ENCODE data around the gene ALKBH6. TPM values are rescaled to one million over a fixed set of nuclear protein-coding genes. Genes with fewer than 3 reads are reported as not detected.
"Not testable (repeated sequence)": the region's sequence is repeated elsewhere in the genome, so short reads cannot be mapped to it uniquely, and the experiment has no call there.

Gene ALKBH6
- total RNA-seq, 2 donors from 2014 or later, result 16.2 to 16.5 TPM

GRCh38 chr19:35987571-35987896 is 26.5 kb downstream of the ALKBH6 start:
- TF ChIP-seq CTCF (IDR thresholded peaks at IDR 0.05), result no peak
- no peaks in the 10 kb centered on the region for H3K9me3 ChIP-seq
- H3K36me3 ChIP-seq, result no peaks in the 10 kb centered on the region
- no peak for DNase-seq (ENCODE audit: low spot score)
- peaks cover 0 to 9% of the 10 kb centered on the region in 2 donors for H3K4me1 ChIP-seq
- H3K27ac ChIP-seq, result no peak overlapping the region
- no peaks in the 10 kb centered on the region for H3K27me3 ChIP-seq
- H3K4me3 ChIP-seq, result peak overlapping the region in 1 of 2 donors; percentile 43

DNA sequence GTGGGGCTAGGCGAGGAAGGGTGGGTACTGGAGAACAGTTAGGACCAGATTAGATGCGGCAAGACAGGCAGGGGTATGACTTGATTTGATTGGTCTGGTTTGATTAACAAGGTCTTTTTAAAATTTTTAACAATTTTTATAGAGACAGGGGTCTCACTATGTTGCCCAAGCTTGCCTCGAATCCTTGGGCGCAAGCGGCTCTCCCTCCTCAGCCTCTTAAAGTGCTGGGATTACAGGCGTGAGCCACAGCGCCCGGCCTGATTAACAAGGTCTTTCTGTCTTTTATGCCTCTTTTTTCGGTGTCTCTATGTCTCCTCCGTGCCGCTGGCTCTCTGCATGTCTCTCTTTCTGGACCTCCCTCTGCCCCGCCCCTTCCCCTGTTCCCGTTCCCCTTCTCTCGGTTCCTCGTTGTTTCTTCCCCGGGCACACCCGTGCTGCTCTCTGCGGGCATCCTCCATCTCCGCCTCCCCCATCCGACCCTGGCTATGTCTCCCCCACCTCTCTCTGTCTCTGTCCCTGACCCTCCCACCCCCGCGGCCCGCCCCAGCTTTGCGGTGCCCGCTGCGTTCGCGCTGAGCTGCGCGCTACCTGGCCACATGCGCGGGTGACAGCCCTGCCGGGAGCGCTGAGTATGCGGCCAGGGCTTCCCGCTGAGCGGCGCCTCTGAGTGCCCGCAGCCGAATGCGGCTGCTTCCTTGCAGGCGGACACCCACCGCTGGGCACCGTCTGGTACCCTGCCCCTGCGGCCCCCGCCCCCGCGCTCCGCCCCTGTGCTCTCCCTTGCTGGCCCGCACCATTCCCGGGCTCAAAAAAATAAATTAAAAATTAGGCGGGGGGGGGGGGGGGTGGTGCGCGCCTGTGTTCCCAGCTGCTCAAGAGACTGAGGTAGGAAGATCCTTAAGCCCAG is 27.1 kb downstream of the ALKBH6 start:
- Histone ChIP-seq H3K27ac (no peak overlapping the region), H3K36me3 (no peaks in the 10 kb centered on the region), H3K9me3 (no peaks in the 10 kb centered on the region), H3K4me1 (peaks cover 0 to 9% of the 10 kb centered on the region in 2 donors), H3K27me3 (no peaks in the 10 kb centered on the region), H3K4me3 (peak overlapping the region in 1 of 2 donors; percentile 43)
- no peak for TF ChIP-seq CTCF (IDR thresholded peaks at IDR 0.05)
- DNase-seq (ENCODE audit: low spot score), result no peak

DNA sequence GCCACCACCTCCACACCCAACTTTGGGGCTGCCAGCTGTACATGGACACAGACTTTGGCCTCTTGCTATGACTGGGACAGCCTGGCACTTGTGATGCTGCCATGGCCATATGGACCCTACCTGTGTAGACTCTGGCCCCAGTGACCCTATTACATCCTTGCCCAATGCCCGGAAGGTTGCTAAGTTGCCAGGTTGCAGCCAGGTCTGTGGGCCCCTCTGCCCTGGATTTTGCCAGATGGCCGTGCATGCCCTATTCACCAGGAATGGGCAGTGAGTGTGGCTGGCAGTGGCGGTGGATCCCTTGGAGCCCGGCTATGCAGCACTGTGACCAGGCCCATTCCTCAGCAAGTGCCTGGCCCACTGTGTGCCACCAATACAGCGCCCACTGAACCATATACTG is 27.9 kb downstream of the ALKBH6 start:
- no peak for TF ChIP-seq CTCF (IDR thresholded peaks at IDR 0.05)
- Histone ChIP-seq H3K27ac (no peak overlapping the region), H3K9me3 (no peaks in the 10 kb centered on the region), H3K4me1 (peaks cover 0 to 9% of the 10 kb centered on the region in 2 donors), H3K4me3 (no peak overlapping the region), H3K36me3 (no peaks in the 10 kb centered on the region), H3K27me3 (no peaks in the 10 kb centered on the region)
- DNase-seq (ENCODE audit: low spot score), result no peak

- peaks cover 0 to 9% of the 10 kb centered on the region in 2 donors for H3K4me1 ChIP-seq
- H3K27me3 ChIP-seq, result no peaks in the 10 kb centered on the region
- no peaks in the 10 kb centered on the region for H3K36me3 ChIP-seq
- H3K27ac ChIP-seq, result no peak overlapping the region
- no peak for DNase-seq (ENCODE audit: low spot score)
- no peak for TF ChIP-seq CTCF (IDR thresholded peaks at IDR 0.05)
- H3K9me3 ChIP-seq, result no peaks in the 10 kb centered on the region
- no peak overlapping the region for H3K4me3 ChIP-seq
Measured at GRCh38 chr19:35983177-35983576, 30.8 kb downstream of the ALKBH6 start.

GRCh38 chr19:35980997-35981396 is 33.0 kb downstream of the ALKBH6 start:
- not testable (repeated sequence) for H3K27ac ChIP-seq; H3K4me3 ChIP-seq; H3K36me3 ChIP-seq; H3K4me1 ChIP-seq; H3K9me3 ChIP-seq; H3K27me3 ChIP-seq; DNase-seq (ENCODE audit: low spot score)

DNA sequence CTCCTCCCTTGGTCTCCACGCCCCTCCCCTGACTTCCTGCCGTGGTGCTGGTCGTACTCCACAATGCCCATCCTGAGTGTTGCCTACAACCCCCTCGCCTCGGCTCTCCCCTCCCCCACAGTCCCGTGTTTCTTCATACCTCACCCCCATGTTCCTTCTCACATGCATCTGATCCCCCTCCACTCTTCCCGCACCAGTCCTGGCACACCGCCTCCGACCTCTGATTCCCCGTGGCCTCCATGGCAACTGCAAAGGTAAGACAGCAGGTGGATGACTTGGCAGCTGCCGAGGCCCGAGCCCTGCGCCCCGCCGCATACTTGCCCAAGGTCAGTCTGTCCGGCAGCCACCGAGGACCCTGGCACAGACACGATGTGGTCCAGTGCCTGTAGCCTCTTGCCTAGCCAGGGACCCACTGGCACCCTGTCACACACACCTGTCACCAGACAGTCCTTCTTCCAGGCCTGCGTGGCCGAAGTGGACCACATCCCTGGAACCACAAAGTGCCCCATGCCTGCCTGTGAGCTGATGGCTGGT is 35.1 kb downstream of the ALKBH6 start:
- no peak for TF ChIP-seq CTCF (IDR thresholded peaks at IDR 0.05)
- H3K4me3 ChIP-seq, result no peak overlapping the region
- H3K9me3 ChIP-seq, result no peaks in the 10 kb centered on the region
- no peaks in the 10 kb centered on the region for H3K27me3 ChIP-seq
- no peaks in the 10 kb centered on the region for H3K4me1 ChIP-seq
- no peak for DNase-seq (ENCODE audit: low spot score)
- no peaks in the 10 kb centered on the region for H3K36me3 ChIP-seq
- H3K27ac ChIP-seq, result no peak overlapping the region

Data from right atrium auricular region (tissue), 2 donors.